Mucosa of descending colon (tissue), 3 donors: Measurements from ENCODE around the gene SH3GL2. TPM values are rescaled to one million over a fixed set of nuclear protein-coding genes. Genes with fewer than 3 reads are reported as not detected.

ENCODE experiments used
- ATAC-seq: fragments of 200-7000 bp; cut with Tn5 transposase; one replicate; pipeline ENCODE4 v1.9.1; 2020; ENCODE audit warnings: mild to moderate bottlenecking, moderate library complexity
- DNase-seq, 3 donors: peaks; one replicate each; pipeline ENCODE4 v3.0.0-alpha.2; 2020
- H3K36me3 ChIP-seq: fragments of 200-600 bp; one replicate; pipeline ENCODE4 v1.8.0; 2021; ENCODE audit warnings: low read depth, mild to moderate bottlenecking
- H3K4me1 ChIP-seq: fragments of 200-600 bp; one replicate; pipeline ENCODE4 v1.8.0; 2021; ENCODE audit warnings: low read depth, mild to moderate bottlenecking
- H3K4me3 ChIP-seq: fragments of 200-600 bp; one replicate; pipeline ENCODE4 v1.8.0; 2021; ENCODE audit warnings: mild to moderate bottlenecking
- H3K9me3 ChIP-seq: fragments of 200-600 bp; one replicate; pipeline ENCODE4 v1.8.0; 2021; ENCODE audit warnings: mild to moderate bottlenecking
- intact Hi-C, 2 donors: fragments of 100-400 bp; cut with DNase I in 1 of 2; cut with micrococcal nuclease in 1 of 2; formaldehyde crosslinking; loops; one replicate each; pipeline versions ENCODE4 v1.11.0 to v1.11.1; 2022; cut with DNase I, micrococcal nuclease
- total RNA-seq, 3 donors: library from RNA; stranded (reverse); fragmentation: NEBNext Ultra II Directional in 2 of 3; extraction: Animal tissue kit (Norgen Biotek cat#: 25700) in 2 of 3; gene quantifications; one replicate each; pipeline versions ENCODE4 v1.2.1 to v1.2.4, GENCODE V29; 2021 to 2023
- TF ChIP-seq, protein P1 (sequence below): fragments of 200-600 bp; IDR thresholded peaks from one replicate; pipeline ENCODE4 v1.8.0; 2022; ENCODE audit warnings: antibody characterized with exemption, mild to moderate bottlenecking
- donor health status: DM: no; HTN: no; CAD: no; lungs with moderate emphysema.
- donor health status: DM: no; HTN: no; CAD: no.
- donor health status: DM: no; HTN: yes; CAD: no.

Gene SH3GL2
- total RNA-seq, 3 donors from 2014 or later, result 0.38 to 0.73 (median 0.63) TPM

DNA sequence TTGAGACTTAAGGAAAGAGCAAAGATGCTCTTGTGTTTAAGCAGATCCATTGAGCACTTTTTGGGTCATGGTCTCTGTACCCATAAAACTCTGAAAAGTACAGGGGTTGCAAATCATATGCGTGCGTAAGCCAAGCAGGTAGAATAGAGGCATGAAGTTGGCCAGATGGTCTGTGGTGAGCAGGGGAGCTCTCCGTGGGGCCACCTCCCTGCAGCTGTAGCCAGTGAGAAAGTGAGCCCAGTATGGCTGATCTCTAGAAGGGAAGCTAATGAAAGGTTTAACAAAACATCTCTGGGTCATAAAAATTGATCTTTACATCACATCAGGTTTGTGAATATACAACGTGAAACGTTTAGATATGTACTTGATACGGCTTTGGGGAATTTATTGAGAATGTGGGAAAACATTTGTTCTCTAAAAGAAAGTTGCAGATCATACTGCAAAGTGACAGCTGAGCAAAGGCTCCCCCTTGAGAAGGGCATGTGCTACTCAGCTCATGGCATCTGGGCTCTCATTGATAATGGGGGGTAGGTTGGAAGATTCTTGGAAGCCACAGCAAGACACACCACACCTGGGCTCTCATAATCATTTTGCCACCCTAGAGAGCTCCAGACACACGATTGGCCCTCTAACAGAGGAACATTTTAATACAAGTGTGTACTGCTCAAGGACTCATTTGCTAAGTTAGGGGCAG, 30.6 kb downstream of the SH3GL2 start:
- no peaks in the 10 kb centered on the region for H3K9me3 ChIP-seq
- no peak overlapping the region for H3K4me3 ChIP-seq
- DNase-seq (no peak), ATAC-seq (no peak)
- TF ChIP-seq, protein P1, sequence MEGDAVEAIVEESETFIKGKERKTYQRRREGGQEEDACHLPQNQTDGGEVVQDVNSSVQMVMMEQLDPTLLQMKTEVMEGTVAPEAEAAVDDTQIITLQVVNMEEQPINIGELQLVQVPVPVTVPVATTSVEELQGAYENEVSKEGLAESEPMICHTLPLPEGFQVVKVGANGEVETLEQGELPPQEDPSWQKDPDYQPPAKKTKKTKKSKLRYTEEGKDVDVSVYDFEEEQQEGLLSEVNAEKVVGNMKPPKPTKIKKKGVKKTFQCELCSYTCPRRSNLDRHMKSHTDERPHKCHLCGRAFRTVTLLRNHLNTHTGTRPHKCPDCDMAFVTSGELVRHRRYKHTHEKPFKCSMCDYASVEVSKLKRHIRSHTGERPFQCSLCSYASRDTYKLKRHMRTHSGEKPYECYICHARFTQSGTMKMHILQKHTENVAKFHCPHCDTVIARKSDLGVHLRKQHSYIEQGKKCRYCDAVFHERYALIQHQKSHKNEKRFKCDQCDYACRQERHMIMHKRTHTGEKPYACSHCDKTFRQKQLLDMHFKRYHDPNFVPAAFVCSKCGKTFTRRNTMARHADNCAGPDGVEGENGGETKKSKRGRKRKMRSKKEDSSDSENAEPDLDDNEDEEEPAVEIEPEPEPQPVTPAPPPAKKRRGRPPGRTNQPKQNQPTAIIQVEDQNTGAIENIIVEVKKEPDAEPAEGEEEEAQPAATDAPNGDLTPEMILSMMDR, result no peak
- no peaks in the 10 kb centered on the region for H3K36me3 ChIP-seq
- H3K4me1 ChIP-seq, result no peaks in the 10 kb centered on the region
- intact Hi-C loops, result no loop called here

DNA sequence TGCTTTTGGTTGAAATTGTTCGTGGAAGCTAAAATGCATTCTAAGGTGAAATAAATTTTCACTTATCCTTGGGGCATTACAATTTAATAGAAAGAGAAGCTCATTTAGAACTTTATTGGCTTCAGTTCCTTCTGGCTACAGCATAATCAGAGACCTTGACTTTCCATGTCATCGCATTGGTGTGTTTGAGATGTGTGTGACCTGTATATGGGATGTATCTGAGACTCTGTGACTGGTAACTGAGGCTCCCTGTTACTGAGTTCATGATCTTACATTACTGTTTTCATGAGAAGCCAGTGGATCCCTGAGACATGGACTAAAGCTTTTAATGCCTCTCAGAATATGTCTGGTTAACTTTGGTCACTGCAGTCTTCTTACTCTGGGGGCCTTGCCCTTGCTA, 32.5 kb downstream of the SH3GL2 start:
- DNase-seq (no peak), ATAC-seq (no peak)
- Histone ChIP-seq H3K4me1 (no peaks in the 10 kb centered on the region), H3K4me3 (no peak overlapping the region), H3K36me3 (no peaks in the 10 kb centered on the region), H3K9me3 (no peaks in the 10 kb centered on the region)
- TF ChIP-seq, protein P1, result no peak
- intact Hi-C loops, result no loop called here

DNA sequence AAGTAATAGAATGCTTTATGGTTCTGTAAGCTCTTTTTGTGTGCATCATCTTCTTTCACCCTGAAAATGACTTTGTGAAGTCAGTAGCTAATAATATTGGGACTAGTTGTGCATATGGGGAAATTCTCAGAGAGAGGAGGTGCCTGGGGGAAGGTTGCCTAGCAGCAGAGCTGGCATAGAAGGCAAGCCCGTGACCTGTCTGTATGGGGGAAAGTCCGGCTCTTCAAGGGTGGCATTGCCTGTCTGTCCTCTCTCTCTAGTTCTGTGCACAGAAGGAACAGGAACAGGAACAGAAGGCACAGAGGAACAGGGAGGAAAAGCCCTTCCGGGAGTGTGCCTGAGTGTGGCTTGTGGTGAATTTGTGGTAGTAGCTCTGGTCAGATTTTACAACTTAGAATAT, 33.1 kb downstream of the SH3GL2 start:
- DNase-seq, result no peak
- peak; percentile 29 for ATAC-seq
- intact Hi-C loops, result no loop called here
- H3K9me3 ChIP-seq, result no peaks in the 10 kb centered on the region
- no peaks in the 10 kb centered on the region for H3K36me3 ChIP-seq
- H3K4me1 ChIP-seq, result no peaks in the 10 kb centered on the region
- no peak overlapping the region for H3K4me3 ChIP-seq
- TF ChIP-seq, protein P1, result no peak

DNA sequence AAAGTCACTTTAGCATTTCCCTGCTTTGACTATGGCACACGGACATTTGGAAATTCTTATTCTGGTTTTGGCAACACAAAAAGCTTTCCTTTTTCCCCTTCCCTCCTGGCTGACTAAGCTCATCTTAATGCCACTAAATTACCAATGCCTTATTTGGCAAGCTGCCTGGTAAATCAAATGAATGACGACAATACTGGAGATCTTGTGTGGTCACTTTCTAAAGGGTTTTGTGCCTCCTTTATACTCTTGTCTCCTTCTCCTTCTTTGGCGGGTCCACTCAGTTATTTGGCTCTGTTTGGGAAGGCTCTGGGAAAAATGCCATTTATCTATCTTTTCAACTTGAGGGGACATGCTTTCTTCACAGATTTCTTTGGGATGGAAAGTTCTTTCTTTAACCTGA, 34.9 kb downstream of the SH3GL2 start:
- Histone ChIP-seq H3K4me3 (no peak overlapping the region), H3K4me1 (no peaks in the 10 kb centered on the region), H3K9me3 (no peaks in the 10 kb centered on the region), H3K36me3 (no peaks in the 10 kb centered on the region)
- no peak for DNase-seq
- TF ChIP-seq, protein P1, result no peak
- ATAC-seq, result no peak
- intact Hi-C loops, result no loop called here

DNA sequence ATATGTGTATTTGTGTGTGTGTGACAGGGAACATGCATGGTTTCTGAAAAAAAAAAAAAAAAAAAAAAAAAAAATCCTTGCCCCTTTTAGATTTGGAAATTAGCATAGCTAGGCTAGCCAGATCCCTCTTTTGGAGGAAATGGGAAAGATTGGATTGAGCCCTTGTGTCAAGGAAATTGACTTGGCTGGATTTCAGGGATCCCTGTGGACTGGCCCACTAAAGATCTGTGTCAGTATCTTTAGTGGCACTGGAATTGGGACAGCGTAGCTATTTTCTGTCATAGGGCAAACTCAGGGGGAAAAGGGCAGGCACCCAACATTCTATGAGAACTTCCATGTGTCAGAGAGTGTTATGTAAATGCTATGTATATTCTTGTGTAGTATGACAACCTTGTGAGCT, 35.4 kb downstream of the SH3GL2 start:
- TF ChIP-seq, protein P1, result no peak
- H3K4me3 ChIP-seq, result no peak overlapping the region
- H3K4me1 ChIP-seq, result no peaks in the 10 kb centered on the region
- ATAC-seq (no peak), DNase-seq (no peak)
- H3K36me3 ChIP-seq, result no peaks in the 10 kb centered on the region
- intact Hi-C loops, result no loop called here
- no peaks in the 10 kb centered on the region for H3K9me3 ChIP-seq

DNA sequence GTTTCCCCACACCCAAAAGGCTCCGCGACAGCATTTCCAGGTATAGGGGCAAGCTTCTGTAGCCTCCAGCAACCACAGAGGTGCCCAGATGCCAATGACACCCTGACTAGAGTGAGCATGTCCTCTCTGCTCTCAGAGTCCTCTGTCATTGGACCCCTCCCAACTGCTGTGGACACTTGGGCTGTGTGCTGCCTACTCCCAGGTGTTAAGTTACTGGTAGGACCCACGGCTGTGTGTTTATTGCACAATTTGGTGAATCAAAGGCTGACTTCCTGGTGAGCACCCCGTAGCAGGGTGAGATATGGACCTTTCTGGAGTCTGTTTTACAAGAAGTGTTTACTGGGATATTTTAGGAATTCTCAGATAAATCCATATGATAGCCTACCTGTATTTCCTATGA, 36.0 kb downstream of the SH3GL2 start:
- Histone ChIP-seq H3K36me3 (no peaks in the 10 kb centered on the region), H3K9me3 (no peaks in the 10 kb centered on the region), H3K4me1 (no peaks in the 10 kb centered on the region), H3K4me3 (no peak overlapping the region)
- intact Hi-C loops, result no loop called here
- TF ChIP-seq, protein P1, result no peak
- DNase-seq, result no peak
- ATAC-seq, result no peak
